Ovary (tissue), 9 donors: ENCODE measurements around the gene C1orf74. TPM values are rescaled to one million over a fixed set of nuclear protein-coding genes. Genes with fewer than 3 reads are reported as not detected.

Experiments used
- DNase-seq, 5 donors: peaks; one replicate each; pipeline ENCODE4 v3.0.0-alpha.2; 2019 to 2020
- H3K27ac ChIP-seq, 2 donors: fragments of 200-600 bp; one replicate each; pipeline versions ENCODE4 v1.5.1 to v1.8.0; 2019 to 2022
- H3K27me3 ChIP-seq: fragments of 200-600 bp; one replicate; pipeline ENCODE4 v1.8.0; 2022
- H3K36me3 ChIP-seq: fragments of 200-600 bp; sonication (generic); one replicate; pipeline ENCODE4 v1.5.1; 2019
- H3K4me1 ChIP-seq: one replicate; pipeline ENCODE4 v1.8.1; 2013; ENCODE audit warnings: mild to moderate bottlenecking, moderate library complexity; ENCODE audit not compliant: insufficient read depth
- H3K4me3 ChIP-seq: fragments of 200-600 bp; sonication (generic); one replicate; pipeline ENCODE4 v1.5.1; 2017
- H3K9me3 ChIP-seq, 2 donors: fragments of 200-600 bp in 1 of 2; sonication (generic) in 1 of 2; one replicate each; pipeline versions ENCODE4 v1.5.1 to v1.8.1; 2013 to 2019; ENCODE audit warnings: mild to moderate bottlenecking in 1 of 2, moderate library complexity in 1 of 2
- EP300 ChIP-seq: sonication (generic); formaldehyde crosslinking; IDR thresholded peaks from one replicate; pipeline ENCODE4 v1.6.1; 2017; ENCODE audit warnings: antibody characterized with exemption
- POLR2A ChIP-seq: fragments of 450-650 bp; IDR thresholded peaks from one replicate; pipeline ENCODE4 v1.6.1; 2017; ENCODE audit warnings: antibody characterized with exemption, mild to moderate bottlenecking, moderate library complexity
- WGBS, 3 donors: extraction: QIAGEN DNeasy Blood & Tissue Kit in 1 of 3; methylation state at CpG; one replicate each; pipeline versions ENCODE4 v1.1.5 to v1.1.7; 2013 to 2017; 5-methylcytosine and 5-hydroxymethylcytosine counted together
- intact Hi-C, 4 donors: fragments of 100-400 bp; cut with DNase I; formaldehyde crosslinking; loops; one replicate each; pipeline versions ENCODE4 v1.11.0 to v1.15.1; 2022 to 2023
- polyA plus RNA-seq, 2 donors: library from polyadenylated mRNA; stranded (reverse); fragments of 200-250 nt in 1 of 2; fragments of 350-450 nt in 1 of 2; fragmentation: Illumina TruSeq in 1 of 2; extraction: RNeasy Lipid Tissue Mini Kit (QIAGEN cat#74804) in 1 of 2; gene quantifications; one replicate each; pipeline ENCODE4 v1.2.3, GENCODE V29; 2013 to 2014
- total RNA-seq, 7 donors: library from RNA; depleted of rRNA in 2 of 7; stranded (reverse); fragments of >200 nt in 2 of 7; fragmentation: NEBNext Ultra II Directional in 3 of 7; extraction: Animal tissue kit (Norgen Biotek cat#: 25700) in 3 of 7; gene quantifications; one replicate each; pipeline versions ENCODE4 v1.1.0 to v1.2.4, GENCODE V29; 2016 to 2023
- TF ChIP-seq, protein P1 (sequence below), 3 donors: fragments of 450-650 bp in 2 of 3; fragments of 200-600 bp in 1 of 3; IDR thresholded peaks; one replicate each; pipeline versions ENCODE4 v1.5.1 to v1.8.0; 2016 to 2022; ENCODE audit warnings: antibody characterized with exemption in 3 of 3, mild to moderate bottlenecking in 1 of 3
- donor health status: DM: no; HTN: no; CAD: no; lungs with moderate emphysema.
- donor health status: DM: no; HTN: no; CAD: no.
- donor health status: Bipolar disorder and iron deficiency.
- donor health status: DM: yes; HTN: yes; CAD: no.
- donor health status: DM: no; HTN: no; CAD: no.
- donor health status: DM: yes; HTN: yes; CAD: no.

Gene C1orf74
- total and polyA plus RNA-seq, 9 donors, result 0.62 to 2.5 (median 1.4) TPM

DNA sequence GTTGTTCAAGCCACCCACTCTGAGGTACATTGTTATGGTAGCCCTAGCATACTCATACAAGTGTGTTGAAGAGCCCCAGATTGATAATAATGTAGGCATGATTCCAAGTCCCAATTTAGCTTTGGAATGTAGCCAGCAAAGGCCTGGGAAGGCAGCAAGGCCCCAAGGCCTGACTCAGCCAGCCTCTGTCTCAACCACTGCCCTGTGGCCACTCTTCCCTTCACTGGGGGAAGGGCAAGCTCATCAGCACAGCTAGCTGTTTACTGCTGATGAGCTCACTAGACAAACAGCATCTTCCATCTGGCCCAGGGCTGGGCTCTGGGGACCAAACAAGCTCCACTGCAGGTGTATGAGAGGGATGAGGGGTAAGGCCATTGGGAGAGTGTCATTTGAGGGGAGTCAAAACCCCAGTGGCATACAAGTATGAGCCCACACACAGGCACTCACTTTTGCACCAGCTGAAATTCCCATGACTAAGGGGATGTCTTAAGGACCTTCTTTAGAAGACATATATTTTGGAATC lies 23.8 kb upstream of the C1orf74 start:
- no peak overlapping the region for H3K4me3 ChIP-seq
- TF ChIP-seq POLR2A, result no peak
- TF ChIP-seq, protein P1, sequence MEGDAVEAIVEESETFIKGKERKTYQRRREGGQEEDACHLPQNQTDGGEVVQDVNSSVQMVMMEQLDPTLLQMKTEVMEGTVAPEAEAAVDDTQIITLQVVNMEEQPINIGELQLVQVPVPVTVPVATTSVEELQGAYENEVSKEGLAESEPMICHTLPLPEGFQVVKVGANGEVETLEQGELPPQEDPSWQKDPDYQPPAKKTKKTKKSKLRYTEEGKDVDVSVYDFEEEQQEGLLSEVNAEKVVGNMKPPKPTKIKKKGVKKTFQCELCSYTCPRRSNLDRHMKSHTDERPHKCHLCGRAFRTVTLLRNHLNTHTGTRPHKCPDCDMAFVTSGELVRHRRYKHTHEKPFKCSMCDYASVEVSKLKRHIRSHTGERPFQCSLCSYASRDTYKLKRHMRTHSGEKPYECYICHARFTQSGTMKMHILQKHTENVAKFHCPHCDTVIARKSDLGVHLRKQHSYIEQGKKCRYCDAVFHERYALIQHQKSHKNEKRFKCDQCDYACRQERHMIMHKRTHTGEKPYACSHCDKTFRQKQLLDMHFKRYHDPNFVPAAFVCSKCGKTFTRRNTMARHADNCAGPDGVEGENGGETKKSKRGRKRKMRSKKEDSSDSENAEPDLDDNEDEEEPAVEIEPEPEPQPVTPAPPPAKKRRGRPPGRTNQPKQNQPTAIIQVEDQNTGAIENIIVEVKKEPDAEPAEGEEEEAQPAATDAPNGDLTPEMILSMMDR (IDR thresholded peaks at IDR 0.05), result no peak
- TF ChIP-seq EP300, result no peak
- intact Hi-C loops, result no loop called here

DNA sequence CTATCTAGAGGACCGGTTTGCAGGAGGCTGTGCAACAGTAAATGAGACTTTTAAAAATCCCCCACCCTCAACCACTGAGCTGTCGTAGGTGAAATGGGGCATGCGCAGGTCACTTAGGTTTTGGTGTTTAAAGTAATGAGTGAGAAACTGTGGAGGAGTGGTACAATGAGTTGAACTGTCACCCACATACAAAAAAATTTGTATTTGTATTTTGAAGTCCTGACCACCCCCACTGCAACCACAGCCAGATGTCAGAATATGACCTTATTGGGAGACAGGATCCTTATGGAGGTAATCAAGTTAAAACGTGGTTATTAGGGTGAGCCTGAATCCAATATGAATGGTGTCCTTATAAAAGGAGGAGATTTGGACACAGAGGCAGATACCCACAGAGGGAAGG lies 23.1 kb upstream of the C1orf74 start:
- Histone ChIP-seq H3K36me3 (no peaks in the 10 kb centered on the region), H3K27me3 (no peaks in the 10 kb centered on the region), H3K4me1 (no peaks in the 10 kb centered on the region), H3K4me3 (no peak overlapping the region), H3K9me3 (peaks cover 0 to 3% of the 10 kb centered on the region in 2 donors), H3K27ac (no peak overlapping the region)
- intact Hi-C loops, result no loop called here
- no peak for DNase-seq
- TF ChIP-seq, protein P1 (IDR thresholded peaks at IDR 0.05), result no peak
- TF ChIP-seq POLR2A (no peak), EP300 (no peak)
- WGBS, 3 donors, result 69 to 73% (median 72%) methylated on average over 4 of the region's 4 CpGs

More for the DNA sequence above, 23.8 kb upstream of the C1orf74 start:
- H3K27me3 ChIP-seq, result no peaks in the 10 kb centered on the region
- H3K36me3 ChIP-seq, result no peaks in the 10 kb centered on the region
- H3K4me1 ChIP-seq, result no peaks in the 10 kb centered on the region
- no peak overlapping the region for H3K27ac ChIP-seq
- no peak for DNase-seq
- peaks cover 0 to 3% of the 10 kb centered on the region in 2 donors for H3K9me3 ChIP-seq

DNA sequence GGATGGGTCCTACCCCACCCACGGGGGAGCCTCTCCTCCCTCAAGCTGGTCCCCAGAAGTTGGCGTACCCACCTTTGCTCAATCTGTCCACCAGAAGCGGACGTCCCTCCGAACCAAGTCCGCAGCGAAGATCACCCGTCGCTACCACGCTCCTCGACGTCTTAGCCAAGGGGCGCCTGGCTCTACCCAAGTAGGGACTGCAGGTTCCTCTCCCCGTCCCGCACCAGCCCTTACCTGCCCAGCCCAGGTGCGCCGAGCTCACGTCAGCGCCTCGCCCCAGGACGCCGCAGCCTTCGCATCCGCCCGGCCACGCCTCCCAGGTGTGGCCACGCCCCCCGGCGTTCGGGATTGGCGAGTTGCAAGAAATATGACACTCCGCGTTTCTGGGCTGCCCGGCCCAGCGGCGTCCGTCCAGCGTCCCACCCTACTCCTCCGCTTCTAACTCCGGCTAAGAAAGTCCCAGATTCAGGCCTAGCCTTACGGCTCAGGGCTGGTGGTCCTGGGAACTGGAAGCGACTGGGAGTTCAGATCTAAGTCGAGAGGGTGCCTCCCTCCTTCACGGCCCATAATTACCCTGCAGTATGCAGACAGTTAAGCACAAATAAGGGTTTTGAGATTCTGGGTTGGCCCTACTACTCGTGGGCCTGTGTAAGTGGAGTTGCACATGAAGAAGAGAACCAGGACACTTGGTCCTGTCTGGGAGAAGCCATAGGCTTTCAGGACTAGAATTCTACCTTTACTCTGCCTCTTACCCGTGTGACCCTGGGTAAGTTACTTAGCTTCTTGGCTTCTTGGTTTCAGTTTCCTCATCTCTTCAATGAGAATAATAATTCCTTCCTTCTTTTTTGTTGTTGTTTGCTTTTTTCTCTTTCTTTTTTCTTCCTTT lies 21.8 kb upstream of the C1orf74 start, which contains the start of gene IRF6:
TSS of gene IRF6 (minus strand) at position 268 of the 886 bp plus-strand sequence. CDS start 4,729 bp downstream, outside the sequence.
- WGBS, 3 donors, result 5 to 7% (median 6%) methylated on average over 46 of the region's 46 CpGs
- H3K4me3 ChIP-seq, result peak within 1 kb of the TSS; percentile 29
- H3K9me3 ChIP-seq, result peaks cover 0 to 3% of the 10 kb centered on the region in 2 donors
- no peaks in the 10 kb centered on the region for H3K4me1 ChIP-seq
- H3K36me3 ChIP-seq, result no peaks in the 10 kb centered on the region
- DNase-seq, result peak; percentile 65 to 84 (median 81)
- TF ChIP-seq POLR2A, result peak; percentile 54
- TF ChIP-seq, protein P1 (IDR thresholded peaks at IDR 0.05), result no peak
- H3K27ac ChIP-seq, result no peak within 1 kb of the TSS
- intact Hi-C loops, result no loop called here
- no peaks in the 10 kb centered on the region for H3K27me3 ChIP-seq

DNA sequence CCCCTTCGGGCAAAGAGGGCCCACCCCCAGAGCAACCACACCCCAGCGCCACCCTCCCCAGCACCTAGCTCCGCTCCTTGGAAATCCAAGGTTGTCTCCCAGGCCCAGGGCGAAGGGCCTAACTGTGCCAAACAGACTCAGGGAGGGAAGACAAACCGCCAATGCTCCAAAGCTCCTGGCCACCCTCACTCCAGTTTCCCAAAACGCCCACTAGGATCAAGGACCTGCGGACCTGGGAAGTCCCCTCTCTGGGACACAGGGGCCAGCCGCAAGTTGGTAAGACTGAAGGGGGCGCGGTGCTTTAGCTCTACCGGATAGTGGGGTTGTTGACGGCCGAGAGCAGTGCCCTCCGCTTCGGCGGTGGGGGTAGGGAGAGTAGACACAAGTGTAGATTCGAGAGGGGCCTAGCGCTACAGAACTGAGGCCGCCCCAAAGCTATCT lies 21.0 kb upstream of the C1orf74 start:
- H3K4me1 ChIP-seq, result no peaks in the 10 kb centered on the region
- no peaks in the 10 kb centered on the region for H3K36me3 ChIP-seq
- H3K4me3 ChIP-seq, result peak overlapping the region; percentile 29
- TF ChIP-seq POLR2A, result no peak
- TF ChIP-seq, protein P1 (IDR thresholded peaks at IDR 0.05), result no peak
- no peak for TF ChIP-seq EP300
- WGBS, 3 donors, result 32 to 38% (median 36%) methylated on average over 19 of the region's 19 CpGs
- no peaks in the 10 kb centered on the region for H3K27me3 ChIP-seq
- no peak for DNase-seq
- peaks cover 0 to 3% of the 10 kb centered on the region in 2 donors for H3K9me3 ChIP-seq
- intact Hi-C loops, result no loop called here
- no peak overlapping the region for H3K27ac ChIP-seq
